Liver (tissue), 9 donors: ENCODE results near the gene TRAF3IP3. TPM values are rescaled to one million over a fixed set of nuclear protein-coding genes. Genes with fewer than 3 reads are reported as not detected.

Experiments used
- DNase-seq: peaks from one replicate; pipeline ENCODE4 v3.0.0-alpha.2; 2017; ENCODE audit warnings: low spot score
- H3K27ac ChIP-seq, 2 donors: one replicate each; pipeline ENCODE4 v1.7.0; 2013; ENCODE audit warnings: inconsistent platforms in 2 of 2, low read length in 2 of 2, control low read depth in 1 of 2, low read depth in 1 of 2, mild to moderate bottlenecking in 1 of 2
- H3K27me3 ChIP-seq, 4 donors: one replicate each; pipeline versions ENCODE4 v1.6.1 to v1.7.0; 2013; ENCODE audit warnings: low read length in 3 of 4, inconsistent platforms in 1 of 4, mild to moderate bottlenecking in 1 of 4, moderate library complexity in 1 of 4; ENCODE audit not compliant: control insufficient read depth in 4 of 4, insufficient read depth in 4 of 4
- H3K36me3 ChIP-seq, 4 donors: one replicate each; pipeline versions ENCODE4 v1.6.1 to v1.7.0; 2013; ENCODE audit warnings: low read length in 3 of 4, mild to moderate bottlenecking in 3 of 4, low read depth in 1 of 4, moderate library complexity in 1 of 4; ENCODE audit not compliant: control insufficient read depth in 4 of 4, insufficient read depth in 3 of 4
- H3K4me1 ChIP-seq, 4 donors: one replicate each; pipeline versions ENCODE4 v1.6.1 to v1.7.0; 2013; ENCODE audit warnings: low read length in 3 of 4, mild to moderate bottlenecking in 3 of 4, moderate library complexity in 1 of 4; ENCODE audit not compliant: control insufficient read depth in 4 of 4, insufficient read depth in 4 of 4
- H3K4me3 ChIP-seq, 3 donors: one replicate each; pipeline versions ENCODE4 v1.6.1 to v1.7.0; 2013; ENCODE audit warnings: low read length in 3 of 3, control low read depth in 1 of 3, low read depth in 1 of 3, mild to moderate bottlenecking in 1 of 3
- H3K9ac ChIP-seq, 2 donors: one replicate each; pipeline ENCODE4 v1.7.0; 2013; ENCODE audit warnings: low read length in 2 of 2, mild to moderate bottlenecking in 2 of 2, moderate library complexity in 2 of 2, control low read depth in 1 of 2, low read depth in 1 of 2
- H3K9me3 ChIP-seq, 4 donors: one replicate each; pipeline versions ENCODE4 v1.6.1 to v1.7.0; 2013; ENCODE audit warnings: low read length in 3 of 4; ENCODE audit not compliant: control insufficient read depth in 4 of 4
- CTCF ChIP-seq: fragments of 150-350 bp; IDR thresholded peaks from 2 replicates; pipeline ENCODE4 v1.5.1; 2017; ENCODE audit warnings: improper control_type of control experiment, low read depth, low read length; ENCODE audit not compliant: missing input control
- EGR1 ChIP-seq, 2 donors: IDR thresholded peaks; 2 replicates each; pipeline ENCODE4 v1.6.1; 2016 to 2018; ENCODE audit warnings: antibody characterized with exemption in 2 of 2, low read depth in 2 of 2
- FOXA1 ChIP-seq: IDR thresholded peaks from 2 replicates; pipeline ENCODE4 v1.6.1; 2016; ENCODE audit warnings: antibody characterized with exemption
- FOXA2 ChIP-seq: IDR thresholded peaks from 2 replicates; pipeline ENCODE4 v1.6.1; 2016; ENCODE audit warnings: antibody characterized with exemption
- GABPA ChIP-seq, 2 donors: IDR thresholded peaks in 1 of 2; conservative IDR thresholded peaks in 1 of 2; 2 replicates each; pipeline ENCODE4 v1.6.1; 2016; ENCODE audit warnings: antibody characterized with exemption in 2 of 2, mild to moderate bottlenecking in 1 of 2, moderate library complexity in 1 of 2
- HNF4A ChIP-seq, 2 donors: conservative IDR thresholded peaks; 2 replicates each; pipeline ENCODE4 v1.6.1; 2016; ENCODE audit warnings: antibody characterized with exemption in 2 of 2, mild to moderate bottlenecking in 2 of 2
- HNF4G ChIP-seq: IDR thresholded peaks from 2 replicates; pipeline ENCODE4 v1.6.1; 2016; ENCODE audit warnings: antibody characterized with exemption
- JUND ChIP-seq, 2 donors: IDR thresholded peaks; 2 replicates each; pipeline ENCODE4 v1.6.1; 2016; ENCODE audit warnings: antibody characterized with exemption in 2 of 2
- NR2F2 ChIP-seq: IDR thresholded peaks from 2 replicates; pipeline ENCODE4 v1.6.1; 2016; ENCODE audit warnings: antibody characterized with exemption
- RAD21 ChIP-seq, 2 donors: IDR thresholded peaks; 2 replicates each; pipeline ENCODE4 v1.6.1; 2016; ENCODE audit warnings: antibody characterized with exemption in 2 of 2, mild to moderate bottlenecking in 2 of 2
- RXRA ChIP-seq, 2 donors: IDR thresholded peaks; 2 replicates each; pipeline ENCODE4 v1.6.1; 2017 to 2018; ENCODE audit warnings: antibody characterized with exemption in 2 of 2, mild to moderate bottlenecking in 1 of 2
- TAF1 ChIP-seq: conservative IDR thresholded peaks from 2 replicates; pipeline ENCODE4 v1.6.1; 2016; ENCODE audit warnings: antibody characterized with exemption, mild to moderate bottlenecking
- WGBS: extraction: QIAGEN DNeasy Blood & Tissue Kit; methylation state at CpG from one replicate; pipeline ENCODE4 v1.1.7; 2013; 5-methylcytosine and 5-hydroxymethylcytosine counted together
- polyA plus RNA-seq, 2 donors: library from polyadenylated mRNA; stranded (reverse) in 1 of 2; unstranded in 1 of 2; fragments of 200-250 nt in 1 of 2; fragments of >200 nt in 1 of 2; fragmentation: Nextera tagmentation in 1 of 2; extraction: Ambion mirVana in 1 of 2; gene quantifications; one replicate each; pipeline versions ENCODE4 v1.2.1 to v1.2.3, GENCODE V29; 2013 to 2015
- total RNA-seq, 2 donors: library from RNA; depleted of rRNA; stranded (reverse); fragments of >200 nt; gene quantifications; one replicate each; pipeline ENCODE4 v1.2.3, GENCODE V29; 2014
- TF ChIP-seq, protein P1 (sequence below): IDR thresholded peaks from 2 replicates; pipeline ENCODE4 v1.6.1; 2016; ENCODE audit warnings: antibody characterized with exemption
- TF ChIP-seq, protein P2 (sequence below): IDR thresholded peaks from 2 replicates; pipeline ENCODE4 v1.6.1; 2016; ENCODE audit warnings: antibody characterized with exemption
- TF ChIP-seq, protein P3 (sequence below): IDR thresholded peaks from 2 replicates; pipeline ENCODE4 v1.6.1; 2016; ENCODE audit warnings: antibody characterized with exemption, mild to moderate bottlenecking
- TF ChIP-seq, protein P4 (sequence below): IDR thresholded peaks from 2 replicates; pipeline ENCODE4 v1.6.1; 2016; ENCODE audit warnings: antibody characterized with exemption
- donor health status: healthy.
- donor health status: healthy.
- donor health status: healthy.
- donor health status: healthy.
- donor health status: healthy.

TRAF3IP3 gene
- total and polyA plus RNA-seq, 4 donors = 0.87 to 3.4 (median 2.2) TPM

DNA sequence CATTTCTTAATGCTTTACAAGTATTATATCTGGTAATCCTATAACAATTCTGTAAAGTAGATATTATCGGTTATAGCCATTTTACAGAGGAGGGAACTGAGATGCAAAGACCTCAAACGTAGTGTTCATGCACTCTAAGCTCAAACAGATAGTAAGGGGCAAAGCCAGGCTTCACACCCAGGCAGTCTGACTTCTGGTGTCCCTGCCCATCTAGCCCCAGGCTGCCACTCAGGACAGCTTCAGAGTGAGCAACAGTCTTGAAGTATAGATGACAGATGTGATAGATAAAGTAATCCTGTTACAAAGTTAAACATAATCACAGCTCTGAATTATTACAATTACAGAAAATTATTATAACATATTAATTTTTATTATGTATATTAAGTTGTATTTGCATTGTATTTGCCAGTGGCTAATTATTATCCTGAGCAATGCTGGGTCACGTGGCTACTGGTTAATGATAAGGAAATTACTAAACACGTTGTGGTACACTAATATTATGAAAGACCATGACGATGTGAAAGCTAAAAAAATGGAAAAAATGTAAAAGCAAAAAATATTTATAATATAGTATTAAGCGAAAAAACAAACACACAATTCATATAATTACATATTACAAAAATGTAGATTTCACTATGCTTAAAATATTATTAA lies 6.1 kb upstream of the TRAF3IP3 start:
- 42% methylated on average over 6 of the region's 6 CpGs for WGBS
- H3K27me3 ChIP-seq = no peaks in the 10 kb centered on the region
- no peak overlapping the region for H3K4me3 ChIP-seq
- H3K9ac ChIP-seq = no peak overlapping the region
- no peaks in the 10 kb centered on the region for H3K9me3 ChIP-seq
- no peak for DNase-seq
- peaks cover 3 to 12% (median 9%) of the 10 kb centered on the region in 4 donors for H3K4me1 ChIP-seq
- no peaks in the 10 kb centered on the region for H3K36me3 ChIP-seq
- TF ChIP-seq, protein P1, sequence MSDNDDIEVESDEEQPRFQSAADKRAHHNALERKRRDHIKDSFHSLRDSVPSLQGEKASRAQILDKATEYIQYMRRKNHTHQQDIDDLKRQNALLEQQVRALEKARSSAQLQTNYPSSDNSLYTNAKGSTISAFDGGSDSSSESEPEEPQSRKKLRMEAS = no peak
- TF ChIP-seq, protein P2, sequence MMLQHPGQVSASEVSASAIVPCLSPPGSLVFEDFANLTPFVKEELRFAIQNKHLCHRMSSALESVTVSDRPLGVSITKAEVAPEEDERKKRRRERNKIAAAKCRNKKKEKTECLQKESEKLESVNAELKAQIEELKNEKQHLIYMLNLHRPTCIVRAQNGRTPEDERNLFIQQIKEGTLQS = no peak
- TF ChIP-seq CTCF (no peak), NR2F2 (no peak), GABPA (IDR thresholded peaks at IDR 0.05 in 1 of 2, conservative IDR thresholded peaks at IDR 0.05 in 1 of 2) (no peak), RXRA (IDR thresholded peaks at IDR 0.05) (no peak), HNF4G (no peak), FOXA1 (no peak), EGR1 (IDR thresholded peaks at IDR 0.05; ENCODE audit: low read depth in 2 of 2) (no peak), RAD21 (IDR thresholded peaks at IDR 0.05) (no peak), HNF4A (conservative IDR thresholded peaks at IDR 0.05) (no peak), JUND (IDR thresholded peaks at IDR 0.05) (no peak), TAF1 (no peak), FOXA2 (no peak)
- TF ChIP-seq, protein P3, sequence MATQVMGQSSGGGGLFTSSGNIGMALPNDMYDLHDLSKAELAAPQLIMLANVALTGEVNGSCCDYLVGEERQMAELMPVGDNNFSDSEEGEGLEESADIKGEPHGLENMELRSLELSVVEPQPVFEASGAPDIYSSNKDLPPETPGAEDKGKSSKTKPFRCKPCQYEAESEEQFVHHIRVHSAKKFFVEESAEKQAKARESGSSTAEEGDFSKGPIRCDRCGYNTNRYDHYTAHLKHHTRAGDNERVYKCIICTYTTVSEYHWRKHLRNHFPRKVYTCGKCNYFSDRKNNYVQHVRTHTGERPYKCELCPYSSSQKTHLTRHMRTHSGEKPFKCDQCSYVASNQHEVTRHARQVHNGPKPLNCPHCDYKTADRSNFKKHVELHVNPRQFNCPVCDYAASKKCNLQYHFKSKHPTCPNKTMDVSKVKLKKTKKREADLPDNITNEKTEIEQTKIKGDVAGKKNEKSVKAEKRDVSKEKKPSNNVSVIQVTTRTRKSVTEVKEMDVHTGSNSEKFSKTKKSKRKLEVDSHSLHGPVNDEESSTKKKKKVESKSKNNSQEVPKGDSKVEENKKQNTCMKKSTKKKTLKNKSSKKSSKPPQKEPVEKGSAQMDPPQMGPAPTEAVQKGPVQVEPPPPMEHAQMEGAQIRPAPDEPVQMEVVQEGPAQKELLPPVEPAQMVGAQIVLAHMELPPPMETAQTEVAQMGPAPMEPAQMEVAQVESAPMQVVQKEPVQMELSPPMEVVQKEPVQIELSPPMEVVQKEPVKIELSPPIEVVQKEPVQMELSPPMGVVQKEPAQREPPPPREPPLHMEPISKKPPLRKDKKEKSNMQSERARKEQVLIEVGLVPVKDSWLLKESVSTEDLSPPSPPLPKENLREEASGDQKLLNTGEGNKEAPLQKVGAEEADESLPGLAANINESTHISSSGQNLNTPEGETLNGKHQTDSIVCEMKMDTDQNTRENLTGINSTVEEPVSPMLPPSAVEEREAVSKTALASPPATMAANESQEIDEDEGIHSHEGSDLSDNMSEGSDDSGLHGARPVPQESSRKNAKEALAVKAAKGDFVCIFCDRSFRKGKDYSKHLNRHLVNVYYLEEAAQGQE = no peak
- TF ChIP-seq, protein P4, sequence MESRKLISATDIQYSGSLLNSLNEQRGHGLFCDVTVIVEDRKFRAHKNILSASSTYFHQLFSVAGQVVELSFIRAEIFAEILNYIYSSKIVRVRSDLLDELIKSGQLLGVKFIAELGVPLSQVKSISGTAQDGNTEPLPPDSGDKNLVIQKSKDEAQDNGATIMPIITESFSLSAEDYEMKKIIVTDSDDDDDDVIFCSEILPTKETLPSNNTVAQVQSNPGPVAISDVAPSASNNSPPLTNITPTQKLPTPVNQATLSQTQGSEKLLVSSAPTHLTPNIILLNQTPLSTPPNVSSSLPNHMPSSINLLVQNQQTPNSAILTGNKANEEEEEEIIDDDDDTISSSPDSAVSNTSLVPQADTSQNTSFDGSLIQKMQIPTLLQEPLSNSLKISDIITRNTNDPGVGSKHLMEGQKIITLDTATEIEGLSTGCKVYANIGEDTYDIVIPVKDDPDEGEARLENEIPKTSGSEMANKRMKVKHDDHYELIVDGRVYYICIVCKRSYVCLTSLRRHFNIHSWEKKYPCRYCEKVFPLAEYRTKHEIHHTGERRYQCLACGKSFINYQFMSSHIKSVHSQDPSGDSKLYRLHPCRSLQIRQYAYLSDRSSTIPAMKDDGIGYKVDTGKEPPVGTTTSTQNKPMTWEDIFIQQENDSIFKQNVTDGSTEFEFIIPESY = no peak
- H3K27ac ChIP-seq = peak overlapping the region; percentile 36 to 37
